GM19193 (cell line): Measurements from ENCODE around the gene CHPF2.

Experiments used
- POLR2A ChIP-seq: IDR thresholded peaks from 4 replicates; pipeline ENCODE4 v1.6.1; 2011; ENCODE audit not compliant: insufficient read depth, insufficient read length; ENCODE audit errors: extremely low read depth

The CHPF2 gene

DNA sequence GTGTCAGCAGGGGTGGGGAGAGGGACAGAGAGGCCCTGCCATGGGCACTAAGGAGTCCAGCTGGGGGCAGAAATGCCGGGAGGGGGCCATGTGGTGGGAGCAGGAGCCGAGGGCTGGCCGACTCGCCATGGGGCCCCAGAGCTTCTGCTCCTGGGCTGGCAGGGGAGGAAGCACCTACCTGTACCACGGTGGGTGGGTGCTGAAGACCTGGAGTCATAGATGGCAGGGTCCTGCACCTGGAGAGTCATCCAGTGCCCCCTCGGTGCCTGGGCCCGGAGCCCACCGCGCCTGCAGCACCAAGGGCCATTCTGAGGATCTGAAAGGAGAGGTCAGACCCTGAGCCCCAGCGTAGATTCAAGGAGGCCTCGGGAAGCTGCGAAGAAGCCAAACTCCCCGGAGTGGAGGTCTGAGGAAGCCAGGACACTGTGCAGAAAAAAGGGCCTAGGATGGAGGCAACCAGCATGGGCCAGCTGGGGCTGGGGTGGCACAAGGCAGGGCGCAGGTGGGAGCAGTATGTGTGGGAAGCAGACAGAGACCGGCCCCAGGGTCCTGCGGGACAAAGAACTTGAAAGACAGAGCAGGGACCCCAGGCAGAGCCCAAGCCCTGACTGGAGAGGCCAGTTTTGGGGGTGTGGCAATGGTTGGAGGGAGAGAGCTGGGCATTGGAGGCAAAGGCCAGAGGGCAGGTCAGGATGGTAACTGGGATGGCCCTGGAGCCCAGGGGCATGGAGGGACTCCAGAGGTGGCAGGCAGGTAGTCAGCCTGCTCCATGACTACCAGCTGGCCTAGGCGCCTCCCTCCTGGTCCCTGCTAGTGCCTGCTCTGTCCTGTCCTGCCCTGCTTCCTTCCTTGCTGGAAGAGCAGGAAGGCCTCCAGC lies 42.9 kb downstream of the CHPF2 start:
- no peak for TF ChIP-seq POLR2A

DNA sequence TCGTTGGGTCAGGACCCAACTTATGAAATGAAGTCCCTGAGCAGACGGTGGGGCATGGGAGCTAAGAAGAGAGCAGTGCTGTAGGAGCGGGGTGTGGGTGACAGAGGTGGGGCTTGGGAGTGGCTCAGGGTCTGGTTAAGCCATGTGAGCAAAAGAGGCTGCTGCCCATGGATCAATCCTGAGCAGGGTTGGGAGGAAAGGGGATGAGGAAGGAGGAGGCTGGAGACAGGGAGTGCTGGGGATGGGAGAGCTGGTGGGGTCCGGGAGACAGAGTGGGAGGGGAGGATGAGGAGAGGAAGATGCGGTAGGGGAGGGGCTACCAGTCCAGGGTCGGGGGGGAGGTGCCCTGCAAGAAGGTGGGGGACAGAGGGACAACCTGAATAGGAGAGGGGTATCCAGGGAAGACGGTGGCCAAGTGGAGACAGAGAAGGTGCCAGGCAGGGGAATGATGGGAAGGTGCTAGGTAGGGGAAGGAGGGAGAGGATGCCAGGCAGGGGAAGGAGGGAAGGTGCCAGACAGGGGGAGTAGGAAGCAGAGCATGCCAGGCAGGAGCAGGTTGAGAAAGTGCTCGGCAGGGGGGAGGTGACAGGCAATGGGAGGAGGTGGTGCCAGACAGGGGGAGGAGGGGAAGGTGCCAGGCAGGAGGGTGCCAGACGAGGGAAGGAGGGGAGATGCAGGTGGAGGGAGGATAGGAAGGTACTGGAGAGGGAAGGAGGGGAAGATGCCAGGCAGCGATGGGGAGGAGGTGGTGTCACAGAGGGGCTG lies 43.7 kb downstream of the CHPF2 start:
- no peak for TF ChIP-seq POLR2A

GRCh38 chr7:151276666-151277590 lies 44.6 kb downstream of the CHPF2 start:
- TF ChIP-seq POLR2A = no peak

DNA sequence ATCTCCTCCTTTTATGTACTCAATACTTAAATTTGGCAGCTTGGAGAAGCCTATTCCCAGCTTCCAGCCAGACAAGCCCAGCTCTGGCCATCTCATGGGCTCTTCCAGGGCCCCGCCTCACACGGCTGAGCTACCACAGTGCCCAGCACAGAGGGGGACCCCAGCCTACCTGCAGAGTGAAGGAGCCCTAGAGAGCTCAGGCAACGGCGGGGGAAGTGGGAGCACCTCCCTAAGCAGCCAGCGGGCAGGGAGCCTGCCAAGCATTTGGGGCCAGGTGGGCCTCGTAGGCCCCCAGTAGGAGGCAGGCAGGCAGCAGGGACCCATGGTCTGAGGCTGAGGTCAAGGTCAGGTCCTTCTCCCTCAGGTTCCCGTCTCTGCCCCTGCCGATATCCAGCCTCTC lies 45.3 kb downstream of the CHPF2 start:
- no peak for TF ChIP-seq POLR2A

DNA sequence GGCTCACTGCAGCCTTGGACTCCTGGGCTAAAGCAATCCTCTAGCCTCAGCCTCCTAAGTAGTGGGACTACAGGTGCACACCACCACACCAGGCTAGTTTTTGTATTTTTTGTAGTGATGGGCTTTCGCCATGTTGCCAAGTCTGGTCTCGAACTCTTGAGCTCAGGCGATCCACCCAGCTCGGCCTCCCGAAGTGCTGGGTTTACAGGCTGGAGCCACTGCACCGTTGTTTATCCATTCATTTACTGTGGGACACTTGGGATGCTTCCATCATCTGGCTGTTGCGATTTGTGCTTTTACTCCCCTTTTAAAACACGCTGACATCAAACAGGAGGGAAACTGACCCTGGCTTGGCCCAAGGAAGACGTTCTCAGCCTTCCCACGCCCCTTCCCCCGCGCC lies 46.7 kb downstream of the CHPF2 start:
- no peak for TF ChIP-seq POLR2A

- no peak for TF ChIP-seq POLR2A
Measured at GRCh38 chr7:151279868-151280267, 47.6 kb downstream of the CHPF2 start.

DNA sequence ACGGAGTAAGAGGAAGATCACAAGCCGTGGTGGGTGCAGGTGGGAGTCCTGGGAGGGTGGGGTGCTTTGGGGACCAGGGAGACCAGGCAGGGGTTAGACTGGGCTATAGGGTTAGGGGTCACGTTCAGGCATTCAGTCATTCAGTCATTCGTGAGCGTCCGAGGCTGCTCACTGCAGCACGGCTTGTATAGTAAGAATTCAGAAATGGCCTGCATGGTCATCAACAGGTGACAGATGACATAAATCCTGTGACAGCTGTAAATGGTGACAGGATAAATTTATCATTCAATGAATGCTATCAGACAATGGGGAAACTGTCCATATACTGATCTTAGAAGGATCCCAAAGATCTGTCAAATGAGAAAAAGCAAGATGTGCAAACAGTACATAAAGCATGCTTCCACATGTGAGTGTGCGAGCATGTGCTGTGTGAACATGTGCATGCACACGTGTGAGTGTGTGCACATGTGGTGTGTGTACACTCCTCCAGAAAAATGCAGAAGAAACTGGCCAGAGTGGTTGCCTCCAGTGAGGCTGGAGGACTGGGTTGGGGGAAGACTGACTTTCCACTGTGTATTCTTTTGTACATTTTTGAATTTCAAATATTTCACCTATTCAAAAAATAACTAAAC lies 48.2 kb downstream of the CHPF2 start:
- no peak for TF ChIP-seq POLR2A

DNA sequence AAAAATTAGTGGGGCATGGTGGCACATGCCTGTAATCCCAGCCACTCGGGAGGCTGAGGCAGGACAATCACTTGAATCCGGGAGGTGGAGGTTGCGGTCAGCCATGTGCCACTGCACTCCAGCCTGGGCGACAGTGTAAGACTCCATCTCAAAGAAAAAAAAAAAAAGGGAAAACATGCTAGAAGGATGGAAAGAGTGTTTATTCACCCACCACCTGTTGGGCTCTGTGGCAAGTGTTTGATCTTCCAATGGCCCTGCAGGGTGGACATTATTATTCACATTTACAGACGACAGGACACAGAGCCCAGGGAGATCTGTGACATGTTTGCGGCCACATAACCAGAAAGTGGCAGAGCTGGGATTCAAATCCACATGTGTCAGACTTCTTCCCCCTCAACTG lies 49.4 kb downstream of the CHPF2 start:
- no peak for TF ChIP-seq POLR2A

DNA sequence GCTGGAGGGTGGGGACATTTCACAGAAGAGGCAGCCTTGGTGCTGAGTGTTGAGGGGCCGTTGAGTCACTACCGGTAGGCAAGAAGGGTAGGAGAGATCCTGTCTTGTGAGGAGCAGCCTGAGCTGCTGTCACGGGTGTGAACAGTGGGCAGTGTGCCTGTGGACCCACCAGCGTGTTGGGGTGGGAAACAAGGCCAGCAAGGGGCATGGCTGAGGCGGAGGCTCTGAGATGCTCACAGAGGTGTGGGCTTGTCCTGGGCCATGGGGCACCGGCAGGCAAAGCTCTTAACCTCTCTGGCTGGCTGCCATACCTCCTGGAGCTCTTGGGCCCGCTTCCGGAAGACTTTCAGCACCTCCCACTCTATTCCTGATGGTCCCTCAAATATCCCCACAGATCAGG lies 49.8 kb downstream of the CHPF2 start:
- TF ChIP-seq POLR2A = no peak

DNA sequence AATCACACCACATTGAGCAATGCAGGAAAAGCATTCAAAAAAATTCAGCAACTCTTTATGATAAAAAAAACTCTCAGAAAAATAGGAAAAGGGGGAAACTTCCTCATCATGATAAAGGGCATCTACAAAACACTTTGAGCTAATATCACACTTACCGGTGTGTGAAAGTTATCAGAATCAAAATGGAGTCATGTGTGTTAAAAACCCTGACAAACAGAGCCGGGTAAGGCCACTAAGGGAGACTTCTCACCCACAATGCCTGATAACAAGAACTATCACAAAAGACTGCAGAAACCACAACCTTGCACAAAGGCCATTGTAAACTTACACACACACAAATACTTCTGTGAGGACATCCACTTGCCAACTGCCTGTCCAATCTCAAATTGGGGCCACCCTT lies 51.0 kb downstream of the CHPF2 start:
- no peak for TF ChIP-seq POLR2A

DNA sequence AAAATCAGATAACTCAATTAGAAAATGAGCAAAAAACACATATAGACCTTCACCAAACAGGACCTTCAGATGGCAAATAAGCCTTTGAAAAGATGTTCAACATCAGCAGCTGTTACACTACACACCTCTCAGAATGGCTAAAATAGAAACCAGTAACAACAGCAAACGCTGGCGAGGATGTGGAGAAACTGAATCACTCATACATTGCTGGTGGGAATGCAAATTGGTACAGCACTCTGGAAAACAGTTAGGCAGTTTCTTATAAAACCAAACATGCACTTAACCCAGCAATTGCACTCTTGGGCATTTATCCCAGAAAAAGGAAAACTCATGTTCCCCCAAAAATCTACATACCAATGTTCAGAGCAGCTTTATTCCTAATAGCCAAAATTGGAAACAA lies 53.9 kb downstream of the CHPF2 start:
- no peak for TF ChIP-seq POLR2A
